ENCODE measurements around the gene ITLN2. TPM values are rescaled to one million over a fixed set of nuclear protein-coding genes. Genes with fewer than 3 reads are reported as not detected.
A peak's percentile ranks its signal among the peaks of the same experiment; 100 is the strongest.
"Not testable (repeated sequence)": the region's sequence is repeated elsewhere in the genome, so short reads cannot be mapped to it uniquely, and the experiment has no call there.

ITLN2 gene
- total RNA-seq, 1 experiment from 2014 or later, result not detected

- Histone ChIP-seq H3K9me3 (no peaks in the 10 kb centered on the region), H3K27me3 (no peaks in the 10 kb centered on the region), H3K36me3 (no peaks in the 10 kb centered on the region), H3K4me3 (no peak overlapping the region)
- no peak for DNase-seq
Measured at GRCh38 chr1:160972939-160973338, 18.3 kb upstream of the ITLN2 start.

- no peaks in the 10 kb centered on the region for H3K9me3 ChIP-seq
- no peak for DNase-seq
- no peak overlapping the region for H3K4me3 ChIP-seq
- H3K27me3 ChIP-seq, result no peaks in the 10 kb centered on the region; the same call in 1 of the 2 replicates
- no peaks in the 10 kb centered on the region for H3K36me3 ChIP-seq
Measured at GRCh38 chr1:160971618-160972056, 17.0 kb upstream of the ITLN2 start.

DNA sequence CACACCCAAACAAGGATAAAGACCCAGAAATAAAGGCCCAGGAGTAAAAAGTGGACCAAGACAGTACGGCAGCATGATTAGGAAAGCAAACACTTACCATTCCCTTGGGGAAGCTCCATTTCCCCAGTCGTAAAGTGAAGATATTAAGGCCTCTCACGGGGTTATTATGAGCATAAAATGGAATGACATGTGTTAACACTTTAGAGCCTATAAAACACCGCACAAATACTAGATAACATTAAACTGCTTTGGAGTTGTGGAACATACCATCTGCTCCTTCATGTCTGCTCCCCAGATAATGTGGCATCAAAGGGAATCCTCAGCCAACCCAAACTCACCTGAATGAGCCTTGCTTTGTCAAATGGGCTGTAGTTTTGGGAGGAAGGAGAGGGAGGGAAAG is 8.9 kb upstream of the ITLN2 start:
- no peak overlapping the region for H3K4me3 ChIP-seq
- H3K27me3 ChIP-seq, result no peaks in the 10 kb centered on the region; the same call in 1 of the 2 replicates
- no peaks in the 10 kb centered on the region for H3K36me3 ChIP-seq
- DNase-seq, result no peak
- H3K9me3 ChIP-seq, result no peaks in the 10 kb centered on the region

- no peaks in the 10 kb centered on the region for H3K9me3 ChIP-seq
Measured at GRCh38 chr1:160961419-160961818, 6.8 kb upstream of the ITLN2 start.

DNA sequence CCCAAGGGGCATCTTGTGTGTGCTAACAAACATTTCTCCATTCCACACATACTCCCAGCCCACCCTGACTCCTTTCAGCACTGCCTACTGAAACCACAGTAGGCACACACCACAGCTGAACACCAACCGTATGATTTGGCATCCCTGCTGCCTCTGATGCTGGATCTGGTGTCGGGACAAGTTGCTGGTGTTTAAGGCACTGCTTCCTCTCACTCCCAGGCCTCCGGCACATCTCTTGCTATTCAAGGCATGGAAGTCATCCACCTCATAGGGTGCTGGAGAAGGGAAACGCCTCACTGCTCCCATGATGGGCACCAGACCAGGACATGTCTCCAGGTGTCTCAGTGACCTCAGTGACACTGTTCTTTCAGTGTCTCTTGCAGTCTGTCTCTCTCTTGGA is 2.4 kb upstream of the ITLN2 start:
- no peak overlapping the region for H3K4me3 ChIP-seq
- no peaks in the 10 kb centered on the region for H3K27me3 ChIP-seq
- H3K9me3 ChIP-seq, result no peaks in the 10 kb centered on the region
- H3K36me3 ChIP-seq, result no peaks in the 10 kb centered on the region
- no peak for DNase-seq

More at GRCh38 chr1:160961419-160961818, 6.8 kb upstream of the ITLN2 start:
- no peak for DNase-seq
- Histone ChIP-seq H3K27me3 (no peaks in the 10 kb centered on the region), H3K36me3 (no peaks in the 10 kb centered on the region), H3K4me3 (no peak overlapping the region)

GRCh38 chr1:160953030-160953429 is 1.6 kb downstream of the ITLN2 start:
- no peak overlapping the region for H3K4me3 ChIP-seq
- H3K36me3 ChIP-seq, result no peaks in the 10 kb centered on the region
- DNase-seq, result no peak
- H3K9me3 ChIP-seq, result no peaks in the 10 kb centered on the region
- H3K27me3 ChIP-seq, result no peaks in the 10 kb centered on the region

DNA sequence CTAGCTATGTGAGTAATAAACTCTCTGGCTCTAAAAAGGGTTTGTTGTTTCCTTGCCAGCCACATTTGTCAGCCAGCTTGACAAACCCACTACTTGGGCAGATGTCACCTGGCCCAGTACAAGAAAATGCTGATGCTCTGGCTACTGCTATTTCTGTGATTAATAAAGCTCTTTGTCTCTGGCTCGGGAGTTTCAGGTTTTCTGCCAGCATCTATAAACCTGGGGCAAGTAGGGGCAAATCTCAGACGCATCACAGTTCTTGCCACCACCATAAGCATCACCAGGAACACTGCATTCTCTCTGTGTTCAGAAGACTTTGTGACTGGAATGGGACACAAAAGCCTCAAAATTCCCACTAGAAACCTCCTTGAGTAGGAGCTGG is 2.5 kb downstream of the ITLN2 start:
- Histone ChIP-seq H3K36me3 (no peaks in the 10 kb centered on the region), H3K9me3 (no peaks in the 10 kb centered on the region), H3K4me3 (no peak overlapping the region), H3K27me3 (no peaks in the 10 kb centered on the region)
- DNase-seq, result no peak

DNA sequence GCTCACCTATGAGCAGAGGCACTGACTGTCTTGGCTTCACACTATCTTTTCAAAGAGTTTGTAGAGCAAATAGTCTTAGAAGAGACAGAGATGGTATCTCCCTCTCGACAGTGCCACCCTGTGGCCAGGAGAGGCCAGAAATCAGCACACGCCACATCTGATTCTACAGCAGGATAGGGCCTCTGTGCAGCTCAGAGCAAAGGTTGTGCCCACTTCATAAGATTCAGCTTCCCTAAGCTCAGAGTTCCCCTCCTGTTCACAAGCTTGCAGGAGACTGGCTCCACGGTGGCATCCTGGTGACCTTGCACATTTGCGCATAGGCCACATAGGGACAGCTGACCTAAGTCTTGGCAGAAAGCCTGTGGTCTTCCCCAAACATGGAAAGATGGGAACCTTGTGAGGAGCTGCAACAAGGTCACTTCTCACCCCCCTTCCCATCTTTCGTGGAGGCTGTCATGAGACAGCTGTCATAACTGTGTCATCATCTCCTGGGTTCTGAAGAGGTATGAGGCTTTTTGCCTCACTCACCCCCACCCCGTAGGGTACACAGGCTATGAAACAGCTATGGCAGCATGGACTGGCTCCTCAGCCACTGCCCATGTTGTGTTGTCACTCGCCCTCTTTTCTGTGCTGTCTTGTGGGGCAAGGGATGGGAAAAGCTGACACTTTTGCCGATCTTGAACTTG is 3.0 kb downstream of the ITLN2 start:
- Histone ChIP-seq H3K27me3 (no peaks in the 10 kb centered on the region), H3K4me3 (no peak overlapping the region), H3K9me3 (no peaks in the 10 kb centered on the region), H3K36me3 (no peaks in the 10 kb centered on the region)
- peak; percentile 48 for DNase-seq

GRCh38 chr1:160950657-160951056 is 4.0 kb downstream of the ITLN2 start:
- no peaks in the 10 kb centered on the region for H3K27me3 ChIP-seq
- no peak for DNase-seq
- H3K4me3 ChIP-seq, result no peak overlapping the region

DNA sequence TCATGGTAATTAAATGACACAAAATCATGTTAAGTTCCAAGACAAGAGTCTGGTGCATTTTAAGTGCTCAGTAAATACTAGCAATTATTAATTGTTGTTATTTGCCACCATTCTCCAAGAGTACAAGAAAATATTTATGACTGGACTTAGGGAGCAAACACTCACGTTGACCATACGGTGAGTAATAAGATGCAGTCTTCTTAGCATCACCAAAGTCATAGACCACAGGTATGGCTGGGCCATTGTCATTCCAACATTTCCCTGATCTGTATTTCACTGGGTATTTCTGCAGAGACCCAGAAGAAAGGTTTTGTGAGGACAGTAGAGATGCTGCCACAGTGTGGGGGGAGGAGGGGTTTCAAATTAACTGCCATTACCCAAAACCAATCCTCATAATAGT is 4.7 kb downstream of the ITLN2 start:
- Histone ChIP-seq H3K27me3 (no peaks in the 10 kb centered on the region), H3K9me3 (no peaks in the 10 kb centered on the region), H3K36me3 (no peaks in the 10 kb centered on the region), H3K4me3 (no peak overlapping the region)
- DNase-seq, result no peak

More at GRCh38 chr1:160950657-160951056, 4.0 kb downstream of the ITLN2 start:
- Histone ChIP-seq H3K9me3 (no peaks in the 10 kb centered on the region), H3K36me3 (no peaks in the 10 kb centered on the region)

GRCh38 chr1:160949216-160949880 is 5.3 kb downstream of the ITLN2 start:
- H3K9me3 ChIP-seq, H3K27me3 ChIP-seq, H3K4me3 ChIP-seq, H3K36me3 ChIP-seq: not testable (repeated sequence)
- DNase-seq, result peak; percentile 31

GRCh38 chr1:160947174-160947759 is 7.3 kb downstream of the ITLN2 start:
- H3K4me3 ChIP-seq, DNase-seq, H3K9me3 ChIP-seq: not testable (repeated sequence)

GRCh38 chr1:160945881-160946280 is 8.7 kb downstream of the ITLN2 start:
- DNase-seq, result peak; percentile 77
- H3K9me3 ChIP-seq, H3K27me3 ChIP-seq, H3K36me3 ChIP-seq, H3K4me3 ChIP-seq: not testable (repeated sequence)

More at GRCh38 chr1:160947174-160947759, 7.3 kb downstream of the ITLN2 start:
- H3K36me3 ChIP-seq, H3K27me3 ChIP-seq: not testable (repeated sequence)

DNA sequence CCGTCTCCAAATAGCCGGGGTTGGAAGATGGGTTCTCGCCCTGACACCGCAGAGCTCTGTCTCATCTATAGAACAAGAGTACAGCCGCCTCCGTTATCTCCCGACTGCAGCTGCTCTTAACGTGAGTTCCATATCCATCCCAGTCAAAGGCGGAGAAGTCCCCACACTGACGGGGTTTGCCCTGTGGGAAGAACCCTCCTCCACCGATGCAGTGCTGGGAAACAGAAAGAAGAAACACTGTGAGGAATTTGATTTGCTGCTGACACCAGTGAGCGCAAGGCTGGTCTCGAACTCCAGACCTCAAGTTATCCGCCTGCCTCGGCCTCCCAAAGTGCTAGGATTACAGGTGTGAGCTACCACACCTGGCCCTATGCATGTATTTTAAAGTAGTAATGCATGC is 9.5 kb downstream of the ITLN2 start:
- peaks cover 3% of the 10 kb centered on the region for H3K9me3 ChIP-seq
- DNase-seq, result no peak
- H3K36me3 ChIP-seq, result no peaks in the 10 kb centered on the region
- H3K4me3 ChIP-seq, result no peak overlapping the region
- H3K27me3 ChIP-seq, result peaks cover 2% of the 10 kb centered on the region; the same call in 1 of the 2 replicates

- H3K27me3 ChIP-seq, result peaks cover 5% of the 10 kb centered on the region
- no peak for DNase-seq
- H3K36me3 ChIP-seq, result no peaks in the 10 kb centered on the region
- H3K4me3 ChIP-seq, result no peak overlapping the region
- H3K9me3 ChIP-seq, result peaks cover 4% of the 10 kb centered on the region
Measured at GRCh38 chr1:160942926-160943325, 11.7 kb downstream of the ITLN2 start.

DNA sequence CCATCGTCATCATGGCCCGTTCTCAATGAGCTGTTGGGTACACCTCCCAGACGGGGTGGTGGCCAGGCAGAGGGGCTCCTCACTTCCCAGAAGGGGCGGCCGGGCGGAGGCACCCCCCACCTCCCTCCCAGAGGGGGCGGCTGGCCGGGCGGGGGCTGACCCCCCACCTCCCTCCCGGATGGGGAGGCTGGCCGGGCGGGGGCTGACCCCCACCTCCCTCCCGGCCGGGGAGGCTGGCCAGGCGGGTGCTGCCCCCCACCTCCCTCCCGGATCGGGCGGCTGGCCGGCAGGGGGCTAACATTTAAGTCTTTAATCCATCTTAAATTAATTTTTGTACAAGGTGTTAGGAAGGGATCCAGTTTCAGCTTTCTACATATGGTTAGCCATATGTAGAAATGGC is 17.9 kb downstream of the ITLN2 start:
- not testable (repeated sequence) for H3K9me3 ChIP-seq, H3K36me3 ChIP-seq, H3K27me3 ChIP-seq, DNase-seq, H3K4me3 ChIP-seq

DNA sequence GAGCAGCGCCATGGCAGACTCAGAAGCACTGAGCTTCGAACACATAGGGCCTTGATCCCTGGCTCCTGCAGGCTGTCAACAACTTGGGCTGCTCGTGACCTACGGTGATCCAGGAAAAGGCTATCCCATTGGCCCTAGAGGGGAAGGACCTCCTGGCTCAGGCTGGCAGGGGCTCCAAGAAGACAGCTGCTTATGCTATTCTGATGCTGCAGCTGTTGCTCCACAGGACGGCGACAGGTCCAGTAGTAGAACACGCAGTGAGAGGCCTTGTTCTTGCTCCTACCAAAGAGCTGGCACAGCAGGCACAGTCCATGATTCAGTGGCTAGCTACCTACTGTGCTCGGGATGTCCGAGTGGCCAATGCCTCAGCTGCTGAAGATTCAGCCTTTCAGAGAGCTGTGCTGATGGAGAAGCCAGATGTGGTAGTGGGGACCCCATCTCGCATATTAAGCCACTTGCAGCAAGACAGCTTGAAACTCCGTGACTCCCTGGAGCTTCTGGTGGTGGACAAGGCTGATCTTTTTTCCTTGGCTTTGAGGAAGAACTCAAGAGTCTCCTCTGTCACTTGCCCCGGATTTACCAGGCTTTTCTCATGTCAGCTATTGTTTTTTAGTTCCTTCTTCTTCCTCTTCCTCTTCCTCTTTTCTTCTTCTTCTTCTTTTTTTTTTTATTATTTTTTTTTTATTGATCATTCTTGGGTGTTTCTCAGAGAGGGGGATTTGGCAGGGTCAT is 18.9 kb downstream of the ITLN2 start:
- no peak for DNase-seq
- Histone ChIP-seq H3K9me3 (peaks cover 4% of the 10 kb centered on the region), H3K27me3 (peaks cover 6% of the 10 kb centered on the region), H3K36me3 (no peaks in the 10 kb centered on the region), H3K4me3 (no peak overlapping the region)
